K562 (cell line): ENCODE data around the gene HSPE1. TPM values are rescaled to one million over a fixed set of nuclear protein-coding genes. Genes with fewer than 3 reads are reported as not detected.
A peak's percentile ranks its signal among the peaks of the same experiment; 100 is the strongest.

Source experiments
- DIDO1 ChIP-seq: fragments of 450-650 bp; IDR thresholded peaks from 2 replicates; pipeline ENCODE4 v1.6.1; 2016; ENCODE audit warnings: low read depth, missing biosample characterization, missing genetic modification characterization
- ELF2 ChIP-seq: fragments of 250-450 bp; sonication (Bioruptor Pico); IDR thresholded peaks from 2 replicates; pipeline ENCODE4 v1.5.0; 2021; ENCODE audit warnings: mild to moderate bottlenecking
- ELK3 ChIP-seq: fragments of 450-650 bp; formaldehyde crosslinking; IDR thresholded peaks from 2 replicates; pipeline ENCODE4 v1.4.0; 2020; ENCODE audit warnings: mild to moderate bottlenecking
- ESRRA ChIP-seq: fragments of 450-650 bp; IDR thresholded peaks from 2 replicates; pipeline ENCODE4 v1.6.1; 2014; ENCODE audit warnings: low read depth, mild to moderate bottlenecking, moderate library complexity, borderline replicate concordance
- FOXM1 ChIP-seq, 2 experiments: fragments of 450-650 bp in 1 of 2; sonication (generic) in 1 of 2; formaldehyde crosslinking in 1 of 2; IDR thresholded peaks; 2 replicates each; pipeline versions ENCODE4 v1.6.1 to v1.9.0; 2017 to 2022; ENCODE audit warnings: low read depth in 2 of 2, mild to moderate bottlenecking in 2 of 2, missing genetic modification reagents in 1 of 2, moderate library complexity in 1 of 2
- GABPB2 ChIP-seq: fragments of 250-450 bp; sonication (Bioruptor Pico); conservative IDR thresholded peaks from 2 replicates; pipeline ENCODE4 v1.5.1; 2021; ENCODE audit warnings: mild to moderate bottlenecking
- NCOA6 ChIP-seq: fragments of 450-650 bp; IDR thresholded peaks from 2 replicates; pipeline ENCODE4 v1.6.1; 2017; ENCODE audit warnings: mild to moderate bottlenecking
- RAD51 ChIP-seq: fragments of 450-650 bp; IDR thresholded peaks from 2 replicates; pipeline ENCODE4 v1.7.1; 2016; ENCODE audit warnings: low read depth, mild to moderate bottlenecking, borderline replicate concordance
- RERE ChIP-seq: sonication (generic); formaldehyde crosslinking; IDR thresholded peaks from 2 replicates; pipeline ENCODE4 v1.8.0; 2023; ENCODE audit warnings: missing genetic modification reagents, mild to moderate bottlenecking, borderline replicate concordance
- RFX5 ChIP-seq: IDR thresholded peaks from 2 replicates; pipeline ENCODE4 v1.6.1; 2011; ENCODE audit warnings: low read depth, mild to moderate bottlenecking, improper control_type of control experiment, low read length
- SPI1 ChIP-seq: IDR thresholded peaks from 2 replicates; pipeline ENCODE4 v1.6.1; 2011; ENCODE audit warnings: low read depth, low read length, control low read depth, borderline replicate concordance
- SRSF1 ChIP-seq: fragments of 200-400 bp; formaldehyde crosslinking; IDR thresholded peaks from 2 replicates; pipeline ENCODE4 v1.6.1; 2017; ENCODE audit warnings: mild to moderate bottlenecking, low read depth, low read length, moderate library complexity
- USF2 ChIP-seq: sonication (generic); formaldehyde crosslinking; IDR thresholded peaks from 2 replicates; pipeline ENCODE4 v1.5.0; 2020; ENCODE audit warnings: missing genetic modification reagents
- ZEB2 ChIP-seq: fragments of 450-650 bp; IDR thresholded peaks from 2 replicates; pipeline ENCODE4 v1.6.1; 2016
- ZFP91 ChIP-seq: sonication (generic); formaldehyde crosslinking; IDR thresholded peaks from 2 replicates; pipeline ENCODE4 v1.8.0; 2022; ENCODE audit warnings: mild to moderate bottlenecking, missing genetic modification reagents
- ZNF551 ChIP-seq: fragments of 250-450 bp; sonication (Bioruptor Pico); IDR thresholded peaks from 2 replicates; pipeline ENCODE4 v1.5.0; 2021; ENCODE audit warnings: mild to moderate bottlenecking, moderate library complexity
- ZNF764 ChIP-seq: fragments of 250-450 bp; sonication (Bioruptor Pico); IDR thresholded peaks from 2 replicates; pipeline ENCODE4 v1.4.0; 2020; ENCODE audit warnings: low read depth, mild to moderate bottlenecking, moderate library complexity
- polyA plus RNA-seq, 8 experiments: library from polyadenylated mRNA; depleted of rRNA in 4 of 8; stranded (reverse) in 5 of 8; unstranded in 3 of 8; fragments of >200 nt; fragmentation: Nextera tagmentation in 2 of 8; fragmentation: Illumina TruSeq in 1 of 8; extraction: Ambion mirVana in 2 of 8; extraction: Trizol in 1 of 8; gene quantifications; 2 replicates each; pipeline versions ENCODE4 v1.2.1 to v1.2.3, GENCODE V29; 2011 to 2014; ENCODE audit warnings: inconsistent platforms in 1 of 8, missing spikeins in 1 of 8
- total RNA-seq, 7 experiments: library from RNA; depleted of rRNA in 6 of 7; stranded (reverse); fragments of >200 nt in 6 of 7; fragmentation: Illumina TruSeq in 2 of 7; extraction: Trizol in 2 of 7; gene quantifications; 2 replicates each; pipeline versions ENCODE4 v1.2.1 to v1.2.3, GENCODE V29; 2011 to 2021; ENCODE audit warnings: low replicate concordance in 1 of 7

HSPE1 gene
- total and polyA plus RNA-seq, 9 of the 15 experiments (the other 6 are each of a cell fraction or from before 2014, with no cell fraction given): 223 to 1,007 (median 612) TPM

DNA sequence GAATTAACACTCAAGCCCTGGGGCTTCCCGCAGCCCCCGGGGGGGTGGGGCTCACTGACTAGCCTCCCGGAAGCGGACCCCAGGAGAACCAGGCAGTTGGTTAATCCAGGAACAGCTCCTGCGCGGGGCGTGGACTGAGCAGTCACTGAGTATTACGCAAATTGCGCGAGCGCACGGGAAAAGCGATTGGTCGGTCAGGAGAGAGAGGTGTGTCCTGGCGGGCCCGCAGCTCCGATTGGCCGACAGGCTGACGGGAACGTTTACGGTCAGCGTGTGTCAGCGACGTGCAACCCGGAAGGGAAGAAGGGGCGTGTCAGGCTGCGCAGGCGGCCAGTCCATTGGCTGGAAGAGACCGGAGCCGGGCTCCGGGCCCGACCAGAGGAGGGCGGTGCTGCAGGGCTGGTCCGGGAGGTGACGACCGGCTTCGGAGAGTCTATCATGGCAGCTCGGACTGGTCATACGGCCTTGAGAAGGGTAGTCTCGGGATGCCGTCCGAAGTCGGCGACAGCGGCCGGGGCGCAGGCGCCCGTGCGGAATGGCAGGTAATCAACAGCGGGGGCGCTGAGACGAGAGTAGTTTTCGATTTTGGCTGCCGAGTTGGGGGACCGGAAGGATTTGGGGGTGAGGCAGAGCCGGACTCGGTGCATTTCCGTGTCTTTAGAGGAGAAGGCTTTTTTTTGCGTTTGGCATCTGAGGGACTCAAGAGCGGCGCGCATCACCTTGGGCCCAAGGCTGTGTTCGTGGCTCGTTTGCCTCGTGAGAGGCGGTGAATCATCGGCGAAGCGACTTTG is 46.9 kb upstream of the HSPE1 start, which contains the start of gene COQ10B (continued):
- TF ChIP-seq USF2 (CRISPR knock-in tag) (no peak), DIDO1 (no peak), RAD51 (no peak), ZNF551 (CRISPR knock-in tag) (no peak), RFX5 (no peak), RERE (CRISPR knock-in tag) (no peak), SRSF1 (no peak), ZEB2 (0 out of 2 replicates have a peak, but pooled peaks have one; percentile 31), SPI1 (no peak), NCOA6 (no peak), ELF2 (CRISPR knock-in tag) (peak; percentile 65; the same call in 1 of the 2 replicates), GABPB2 (CRISPR knock-in tag) (no peak), ZNF764 (no peak), ZFP91 (CRISPR knock-in tag) (no peak), FOXM1 (IDR thresholded peaks at IDR 0.05; ENCODE audit: low read depth) (no peak), FOXM1 (CRISPR knock-in tag; IDR thresholded peaks at IDR 0.05; ENCODE audit: low read depth) (no peak), ELK3 (CRISPR knock-in tag) (no peak), ESRRA (no peak)
